Activated naive CD4-positive, alpha-beta T cell treated with anti-CD3 and anti-CD28 coated beads, Interleukin-2, amount 50 U/mL, for 72 hours (primary cell): ENCODE data around the gene MYO3B. TPM values are rescaled to one million over a fixed set of nuclear protein-coding genes. Genes with fewer than 3 reads are reported as not detected.
A peak's percentile ranks its signal among the peaks of the same experiment; 100 is the strongest.

ENCODE experiments used
- ATAC-seq, 2 donors: fragments of 150-1000 bp; cut with Tn5 transposase; 2 replicates each; pipeline ENCODE4 v1.10.0; 2021; ENCODE audit warnings: mild to moderate bottlenecking in 2 of 2, moderate library complexity in 2 of 2
- DNase-seq, 2 donors: peaks; one replicate each; pipeline ENCODE4 v3.0.0; 2021 to 2022; ENCODE audit warnings: low spot score in 2 of 2
- H3K27ac Mint-ChIP-seq, 2 donors: one replicate each; pipeline ENCODE4 v1.8.0; 2022; ENCODE audit warnings: mild to moderate bottlenecking in 2 of 2, mixed read lengths in 2 of 2
- H3K36me3 Mint-ChIP-seq, 2 donors: one replicate each; pipeline ENCODE4 v1.8.0; 2022; ENCODE audit warnings: mixed read lengths in 2 of 2
- H3K9me3 Mint-ChIP-seq, 2 donors: one replicate each; pipeline ENCODE4 v1.8.0; 2022; ENCODE audit warnings: mixed read lengths in 2 of 2
- total RNA-seq, 2 donors: library from RNA; stranded (reverse); gene quantifications; one replicate each; pipeline ENCODE4 v1.2.3, GENCODE V29; 2022

Gene MYO3B
- total RNA-seq, 2 donors from 2014 or later, result 0.18 to 0.27 TPM

- ATAC-seq (no peak), DNase-seq (no peak)
- H3K36me3 Mint-ChIP-seq, result no peaks in the 10 kb centered on the region
- H3K27ac Mint-ChIP-seq, result no peak overlapping the region
- no peaks in the 10 kb centered on the region for H3K9me3 Mint-ChIP-seq
Measured at GRCh38 chr2:170238776-170239175, 60.8 kb downstream of the MYO3B start.

- H3K9me3 Mint-ChIP-seq, result no peaks in the 10 kb centered on the region
- DNase-seq (no peak), ATAC-seq (no peak)
- H3K27ac Mint-ChIP-seq, result no peak overlapping the region
- no peaks in the 10 kb centered on the region for H3K36me3 Mint-ChIP-seq
Measured at GRCh38 chr2:170240629-170241028, 62.7 kb downstream of the MYO3B start.

GRCh38 chr2:170241756-170242155 lies 63.8 kb downstream of the MYO3B start:
- H3K9me3 Mint-ChIP-seq, result no peaks in the 10 kb centered on the region
- no peak for DNase-seq
- H3K27ac Mint-ChIP-seq, result no peak overlapping the region
- H3K36me3 Mint-ChIP-seq, result no peaks in the 10 kb centered on the region
- no peak for ATAC-seq

GRCh38 chr2:170243118-170243837 lies 65.3 kb downstream of the MYO3B start:
- DNase-seq (no peak), ATAC-seq (no peak)
- Mint-ChIP-seq H3K9me3 (no peaks in the 10 kb centered on the region), H3K36me3 (no peaks in the 10 kb centered on the region), H3K27ac (no peak overlapping the region)

GRCh38 chr2:170243898-170244297 lies 66.0 kb downstream of the MYO3B start:
- Mint-ChIP-seq H3K36me3 (no peaks in the 10 kb centered on the region), H3K9me3 (no peaks in the 10 kb centered on the region), H3K27ac (no peak overlapping the region)
- ATAC-seq, result no peak
- no peak for DNase-seq

- no peak overlapping the region for H3K27ac Mint-ChIP-seq
- DNase-seq (no peak), ATAC-seq (no peak)
- H3K36me3 Mint-ChIP-seq, result no peaks in the 10 kb centered on the region
- H3K9me3 Mint-ChIP-seq, result no peaks in the 10 kb centered on the region
Measured at GRCh38 chr2:170244555-170244954, 66.6 kb downstream of the MYO3B start.

GRCh38 chr2:170245312-170245711 lies 67.4 kb downstream of the MYO3B start:
- no peak for ATAC-seq

GRCh38 chr2:170247333-170247732 lies 69.4 kb downstream of the MYO3B start:
- no peak overlapping the region for H3K27ac Mint-ChIP-seq
- no peak for ATAC-seq
- H3K36me3 Mint-ChIP-seq, result no peaks in the 10 kb centered on the region
- H3K9me3 Mint-ChIP-seq, result no peaks in the 10 kb centered on the region
- DNase-seq, result no peak

More at GRCh38 chr2:170245312-170245711, 67.4 kb downstream of the MYO3B start:
- no peak for DNase-seq
- no peaks in the 10 kb centered on the region for H3K9me3 Mint-ChIP-seq
- H3K27ac Mint-ChIP-seq, result no peak overlapping the region
- H3K36me3 Mint-ChIP-seq, result no peaks in the 10 kb centered on the region

GRCh38 chr2:170247882-170248393 lies 70.0 kb downstream of the MYO3B start:
- Mint-ChIP-seq H3K9me3 (no peaks in the 10 kb centered on the region), H3K27ac (no peak overlapping the region), H3K36me3 (no peaks in the 10 kb centered on the region)
- DNase-seq (no peak), ATAC-seq (no peak)

- no peaks in the 10 kb centered on the region for H3K36me3 Mint-ChIP-seq
- no peaks in the 10 kb centered on the region for H3K9me3 Mint-ChIP-seq
- DNase-seq, result no peak
- no peak for ATAC-seq
- H3K27ac Mint-ChIP-seq, result peak overlapping the region in 1 of 2 donors; percentile 10
Measured at GRCh38 chr2:170248574-170249393, 70.8 kb downstream of the MYO3B start.

GRCh38 chr2:170249761-170250160 lies 71.8 kb downstream of the MYO3B start:
- ATAC-seq (no peak), DNase-seq (no peak)
- no peaks in the 10 kb centered on the region for H3K36me3 Mint-ChIP-seq
- H3K9me3 Mint-ChIP-seq, result no peaks in the 10 kb centered on the region
- H3K27ac Mint-ChIP-seq, result no peak overlapping the region

- DNase-seq, result no peak
- no peak for ATAC-seq
- no peaks in the 10 kb centered on the region for H3K9me3 Mint-ChIP-seq
Measured at GRCh38 chr2:170250584-170250983, 72.6 kb downstream of the MYO3B start.

GRCh38 chr2:170252414-170252813 lies 74.5 kb downstream of the MYO3B start:
- ATAC-seq, result no peak
- Mint-ChIP-seq H3K9me3 (no peaks in the 10 kb centered on the region), H3K27ac (no peak overlapping the region), H3K36me3 (no peaks in the 10 kb centered on the region)
- DNase-seq, result no peak

More at GRCh38 chr2:170250584-170250983, 72.6 kb downstream of the MYO3B start:
- Mint-ChIP-seq H3K36me3 (no peaks in the 10 kb centered on the region), H3K27ac (no peak overlapping the region)

- ATAC-seq (no peak), DNase-seq (no peak)
- H3K9me3 Mint-ChIP-seq, result no peaks in the 10 kb centered on the region
- H3K27ac Mint-ChIP-seq, result no peak overlapping the region
- no peaks in the 10 kb centered on the region for H3K36me3 Mint-ChIP-seq
Measured at GRCh38 chr2:170253721-170254230, 75.8 kb downstream of the MYO3B start.

GRCh38 chr2:170254293-170254732 lies 76.4 kb downstream of the MYO3B start:
- Mint-ChIP-seq H3K9me3 (no peaks in the 10 kb centered on the region), H3K36me3 (no peaks in the 10 kb centered on the region), H3K27ac (no peak overlapping the region)
- ATAC-seq (no peak), DNase-seq (no peak)

GRCh38 chr2:170255137-170255536 lies 77.2 kb downstream of the MYO3B start:
- Mint-ChIP-seq H3K9me3 (no peaks in the 10 kb centered on the region), H3K36me3 (no peaks in the 10 kb centered on the region), H3K27ac (no peak overlapping the region)
- DNase-seq (no peak), ATAC-seq (no peak)

GRCh38 chr2:170255971-170256370 lies 78.0 kb downstream of the MYO3B start:
- Mint-ChIP-seq H3K9me3 (no peaks in the 10 kb centered on the region), H3K27ac (no peak overlapping the region)
- ATAC-seq, result no peak

More at GRCh38 chr2:170255971-170256370, 78.0 kb downstream of the MYO3B start:
- H3K36me3 Mint-ChIP-seq, result no peaks in the 10 kb centered on the region
- no peak for DNase-seq
